Measurements from ENCODE around the gene HVCN1. TPM values are rescaled to one million over a fixed set of nuclear protein-coding genes. Genes with fewer than 3 reads are reported as not detected.

The HVCN1 gene
- total RNA-seq, 1 experiment from 2014 or later: 3.4 TPM

GRCh38 chr12:110661337-110661972, 27.5 kb downstream of the HVCN1 start:
- no TSS peak for BruUV-seq (replicated peaks)
- ChIA-PET POLR2A (ENCODE audit: unreplicated experiment) (no interaction called here), CTCF (no interaction called here)

GRCh38 chr12:110658878-110659277, 30.0 kb downstream of the HVCN1 start:
- intact Hi-C loops (cut with micrococcal nuclease; ENCODE audit: unreplicated experiment): no loop called here
- CTCF ChIA-PET: no interaction called here

More at GRCh38 chr12:110661337-110661972, 27.5 kb downstream of the HVCN1 start:
- H3K36me3 ChIP-seq (ENCODE audit: low read depth): no peaks in the 10 kb centered on the region
- no peaks in the 10 kb centered on the region for H4K20me1 ChIP-seq (ENCODE audit: insufficient read depth)
- H3K4me3 ChIP-seq: no peak overlapping the region
- intact Hi-C loops (cut with micrococcal nuclease; ENCODE audit: unreplicated experiment): no loop called here
- H3F3A ChIP-seq (ENCODE audit: insufficient read depth, low read depth): no peaks in the 10 kb centered on the region
- TF ChIP-seq CTCF (conservative IDR thresholded peaks at IDR 0.05) (no peak), EZH2 (IDR thresholded peaks at IDR 0.05; ENCODE audit: low read depth) (no peak)
- H2AFZ ChIP-seq: no peak overlapping the region
- no peak for DNase-seq
- no peak overlapping the region for H3K4me2 ChIP-seq
- H3K27me3 ChIP-seq (ENCODE audit: insufficient read depth, low read depth): peaks cover 7% of the 10 kb centered on the region; the same call in 1 of the 2 replicates
- no peaks in the 10 kb centered on the region for H3K79me2 ChIP-seq (ENCODE audit: low read depth)
- no peaks in the 10 kb centered on the region for H3K9me2 ChIP-seq (ENCODE audit: insufficient read depth)
- no peaks in the 10 kb centered on the region for H3K4me1 ChIP-seq (replicated peaks; ENCODE audit: insufficient read depth)
- H3K27ac ChIP-seq: no peak overlapping the region
- H3K9me3 ChIP-seq (ENCODE audit: insufficient read depth, low read depth): no peaks in the 10 kb centered on the region

DNA sequence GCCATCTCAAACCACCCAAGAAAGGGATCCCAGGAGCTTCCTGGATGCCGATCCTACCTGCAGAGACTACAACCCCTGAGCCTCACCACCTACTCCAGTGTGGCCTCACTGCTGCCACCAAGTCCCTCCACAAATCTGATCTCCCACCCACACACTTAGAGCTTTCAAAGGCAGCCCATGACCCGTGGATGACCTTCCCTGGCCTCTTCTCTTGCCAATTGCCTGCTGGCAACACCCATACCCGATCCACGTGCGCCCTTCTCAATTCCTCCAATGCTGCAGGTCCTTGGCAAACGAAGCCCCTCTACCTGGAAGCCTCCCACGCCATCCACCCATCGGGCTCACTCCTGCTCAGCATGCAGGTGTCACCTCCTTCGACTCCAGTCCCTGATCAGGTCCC, 30.7 kb downstream of the HVCN1 start:
- no peak for TF ChIP-seq EZH2 (IDR thresholded peaks at IDR 0.05; ENCODE audit: low read depth)
- no peak for TF ChIP-seq CTCF (conservative IDR thresholded peaks at IDR 0.05)
- Histone ChIP-seq H3K27ac (no peak overlapping the region), H3K27me3 (ENCODE audit: insufficient read depth, low read depth) (no peaks in the 10 kb centered on the region), H2AFZ (no peak overlapping the region), H3F3A (ENCODE audit: insufficient read depth, low read depth) (no peaks in the 10 kb centered on the region), H3K4me3 (no peak overlapping the region), H3K9me2 (ENCODE audit: insufficient read depth) (no peaks in the 10 kb centered on the region), H3K4me1 (replicated peaks; ENCODE audit: insufficient read depth) (no peaks in the 10 kb centered on the region), H3K9me3 (ENCODE audit: insufficient read depth, low read depth) (no peaks in the 10 kb centered on the region), H3K79me2 (ENCODE audit: low read depth) (no peaks in the 10 kb centered on the region), H3K4me2 (no peak overlapping the region), H3K36me3 (ENCODE audit: low read depth) (no peaks in the 10 kb centered on the region), H4K20me1 (ENCODE audit: insufficient read depth) (no peaks in the 10 kb centered on the region)
- BruUV-seq (replicated peaks): no TSS peak
- intact Hi-C loops (cut with micrococcal nuclease; ENCODE audit: unreplicated experiment): no loop called here
- ChIA-PET POLR2A (ENCODE audit: unreplicated experiment) (no interaction called here), CTCF (no interaction called here)
- DNase-seq: no peak

More at GRCh38 chr12:110658878-110659277, 30.0 kb downstream of the HVCN1 start:
- H3K9me3 ChIP-seq (ENCODE audit: insufficient read depth, low read depth): no peaks in the 10 kb centered on the region
- H3K4me3 ChIP-seq: no peak overlapping the region
- H3K36me3 ChIP-seq (ENCODE audit: low read depth): no peaks in the 10 kb centered on the region
- H3K27ac ChIP-seq: no peak overlapping the region
- POLR2A ChIA-PET (ENCODE audit: unreplicated experiment): no interaction called here
- no peaks in the 10 kb centered on the region for H3F3A ChIP-seq (ENCODE audit: insufficient read depth, low read depth)
- H3K27me3 ChIP-seq (ENCODE audit: insufficient read depth, low read depth): no peaks in the 10 kb centered on the region
- H4K20me1 ChIP-seq (ENCODE audit: insufficient read depth): no peaks in the 10 kb centered on the region
- no peak for DNase-seq
- H2AFZ ChIP-seq: no peak overlapping the region
- H3K9me2 ChIP-seq (ENCODE audit: insufficient read depth): no peaks in the 10 kb centered on the region
- H3K79me2 ChIP-seq (ENCODE audit: low read depth): no peaks in the 10 kb centered on the region
- H3K4me1 ChIP-seq (replicated peaks; ENCODE audit: insufficient read depth): no peaks in the 10 kb centered on the region
- BruUV-seq (replicated peaks): no TSS peak
- TF ChIP-seq CTCF (conservative IDR thresholded peaks at IDR 0.05) (no peak), EZH2 (IDR thresholded peaks at IDR 0.05; ENCODE audit: low read depth) (no peak)
- H3K4me2 ChIP-seq: no peak overlapping the region

Measured in PC-9 (cell line).